ENCODE data around the gene RRP8.
A peak's percentile ranks its signal among the peaks of the same experiment; 100 is the strongest.

RRP8 gene

GRCh38 chr11:6635082-6635932 is 31.9 kb upstream of the RRP8 start:
- no peak overlapping the region for H3K4me3 ChIP-seq
- TF ChIP-seq POLR2AphosphoS5 (IDR thresholded peaks at IDR 0.05; ENCODE audit: borderline replicate concordance, low read depth, low read length) (no peak), EZH2 (IDR thresholded peaks at IDR 0.05) (no peak), FOXP2 (optimal IDR thresholded peaks at IDR 0.05; ENCODE audit: control extremely low read depth, extremely low read length, insufficient read depth) (no peak)
- H3K27ac ChIP-seq: peak overlapping the region; percentile 5; the same call in 1 of the 2 replicates
- peaks cover 84% of the 10 kb centered on the region for H3K36me3 ChIP-seq (ENCODE audit: insufficient read depth, low read length)
- no peak for DNase-seq (ENCODE audit: low read depth, low spot score)
- H3K9me3 ChIP-seq (ENCODE audit: low read depth, low read length): no peaks in the 10 kb centered on the region
- H3K9ac ChIP-seq (ENCODE audit: insufficient read length): no peak overlapping the region

- no peak overlapping the region for H3K4me3 ChIP-seq
- H3K9ac ChIP-seq (ENCODE audit: insufficient read length): no peak overlapping the region
- no peaks in the 10 kb centered on the region for H3K9me3 ChIP-seq (ENCODE audit: low read depth, low read length)
- TF ChIP-seq FOXP2 (optimal IDR thresholded peaks at IDR 0.05; ENCODE audit: control extremely low read depth, extremely low read length, insufficient read depth): no peak
- TF ChIP-seq POLR2AphosphoS5 (IDR thresholded peaks at IDR 0.05; ENCODE audit: borderline replicate concordance, low read depth, low read length): no peak
- no peak for TF ChIP-seq EZH2 (IDR thresholded peaks at IDR 0.05)
- DNase-seq (ENCODE audit: low read depth, low spot score): no peak
- peaks cover 80% of the 10 kb centered on the region for H3K36me3 ChIP-seq (ENCODE audit: insufficient read depth, low read length)
- H3K27ac ChIP-seq: no peak overlapping the region
Measured at GRCh38 chr11:6634534-6634933, 31.1 kb upstream of the RRP8 start.

DNA sequence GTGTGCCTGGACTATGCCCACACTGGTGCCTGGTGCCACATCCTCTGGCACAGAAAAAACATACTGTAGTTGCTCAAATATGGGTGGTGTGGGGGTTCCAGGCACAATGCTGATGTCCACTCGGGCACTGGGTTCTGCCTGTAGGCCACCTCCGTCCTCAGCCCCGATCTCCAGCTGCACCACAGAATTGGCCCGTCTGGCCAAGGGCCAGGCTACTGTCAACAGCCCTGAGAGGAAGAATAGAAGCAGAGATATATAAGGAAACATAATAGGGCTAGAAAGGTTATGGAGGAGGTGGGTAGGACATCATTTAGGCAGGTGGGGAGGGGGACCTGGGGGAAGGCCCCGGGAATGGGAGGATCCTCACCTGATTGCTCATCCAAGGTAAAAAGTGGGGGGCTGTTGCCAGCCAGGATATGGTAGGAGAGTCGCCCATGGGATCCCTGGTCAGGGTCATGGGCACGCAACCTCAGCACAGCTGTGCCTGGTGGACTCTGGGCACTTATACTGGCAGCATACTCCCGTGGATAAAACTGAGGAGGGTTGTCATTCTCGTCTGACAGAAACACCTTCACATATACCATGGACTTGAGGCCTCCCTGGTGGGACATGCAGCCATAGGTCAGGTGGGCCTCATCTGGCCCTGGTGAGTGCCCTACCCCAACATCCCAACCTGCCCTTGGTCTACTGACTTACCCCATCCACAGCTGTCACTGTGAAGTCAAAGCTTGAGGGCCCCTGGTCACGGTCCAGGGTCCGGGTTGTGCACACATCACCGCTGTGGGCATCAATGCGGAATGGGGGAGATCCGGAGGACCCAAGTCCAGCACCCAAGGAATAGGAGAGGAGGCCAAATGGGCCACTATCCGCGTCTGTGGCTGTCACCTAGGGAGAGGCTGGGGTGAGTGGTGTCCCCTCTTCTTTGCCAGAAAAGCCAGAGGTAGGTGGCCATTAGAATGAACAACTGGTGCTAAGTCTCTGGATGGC is 30.3 kb upstream of the RRP8 start:
- DNase-seq (ENCODE audit: low read depth, low spot score): no peak
- Histone ChIP-seq H3K4me3 (no peak overlapping the region), H3K9me3 (ENCODE audit: low read depth, low read length) (no peaks in the 10 kb centered on the region), H3K36me3 (ENCODE audit: insufficient read depth, low read length) (peaks cover 81% of the 10 kb centered on the region), H3K9ac (ENCODE audit: insufficient read length) (no peak overlapping the region), H3K27ac (no peak overlapping the region)
- TF ChIP-seq EZH2 (IDR thresholded peaks at IDR 0.05): no peak
- TF ChIP-seq FOXP2 (optimal IDR thresholded peaks at IDR 0.05; ENCODE audit: control extremely low read depth, extremely low read length, insufficient read depth): no peak
- TF ChIP-seq POLR2AphosphoS5 (IDR thresholded peaks at IDR 0.05; ENCODE audit: borderline replicate concordance, low read depth, low read length): no peak

DNA sequence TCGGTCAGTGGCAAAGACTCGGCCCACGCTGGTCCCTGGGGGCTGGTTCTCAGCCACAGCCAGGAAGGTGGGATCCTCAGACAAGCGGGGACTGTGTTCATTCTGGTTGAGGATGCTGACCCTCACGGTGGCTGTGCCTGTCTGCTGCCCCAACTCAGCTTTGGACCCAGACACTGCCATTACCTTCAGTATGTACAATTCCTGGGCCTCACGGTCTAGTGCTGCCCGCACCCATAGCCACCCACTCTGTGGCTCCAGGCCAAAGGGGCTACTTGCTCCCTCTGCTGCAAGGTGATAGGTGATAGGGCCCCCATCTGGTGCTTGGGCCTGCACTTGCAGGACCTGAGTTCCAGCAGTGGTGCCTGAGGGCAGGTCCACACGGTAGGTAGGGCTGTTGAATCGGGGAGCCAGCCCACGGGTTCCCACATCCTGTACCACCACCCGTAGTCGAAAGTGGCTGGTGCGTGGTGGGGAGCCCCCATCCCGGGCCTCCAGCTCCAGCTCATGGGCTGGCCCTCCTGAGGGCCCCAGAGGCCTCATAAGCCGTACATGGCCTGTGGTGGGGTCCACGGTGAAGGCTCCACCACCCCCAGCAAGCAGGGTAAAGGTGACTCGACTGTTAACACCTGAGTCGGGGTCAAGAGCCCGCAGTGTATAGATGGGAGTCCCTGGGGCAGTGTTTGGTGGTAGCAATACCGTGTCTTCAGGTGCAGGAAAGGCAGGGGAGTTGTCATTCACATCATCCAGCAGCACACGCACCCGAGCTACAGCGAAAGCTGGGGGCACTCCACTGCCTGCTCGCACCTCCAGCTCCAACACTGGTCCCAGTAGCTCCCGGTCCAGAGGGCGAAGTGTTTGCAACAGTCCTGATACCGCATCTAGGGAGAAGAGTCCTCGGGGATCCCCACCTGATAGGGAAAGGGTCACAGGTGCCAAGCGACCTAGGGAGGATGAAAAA is 29.0 kb upstream of the RRP8 start:
- Histone ChIP-seq H3K4me3 (no peak overlapping the region), H3K9ac (ENCODE audit: insufficient read length) (no peak overlapping the region), H3K27ac (no peak overlapping the region), H3K36me3 (ENCODE audit: insufficient read depth, low read length) (peaks cover 84% of the 10 kb centered on the region), H3K9me3 (ENCODE audit: low read depth, low read length) (no peaks in the 10 kb centered on the region)
- DNase-seq (ENCODE audit: low read depth, low spot score): no peak
- no peak for TF ChIP-seq POLR2AphosphoS5 (IDR thresholded peaks at IDR 0.05; ENCODE audit: borderline replicate concordance, low read depth, low read length)
- no peak for TF ChIP-seq FOXP2 (optimal IDR thresholded peaks at IDR 0.05; ENCODE audit: control extremely low read depth, extremely low read length, insufficient read depth)
- TF ChIP-seq EZH2 (IDR thresholded peaks at IDR 0.05): no peak

DNA sequence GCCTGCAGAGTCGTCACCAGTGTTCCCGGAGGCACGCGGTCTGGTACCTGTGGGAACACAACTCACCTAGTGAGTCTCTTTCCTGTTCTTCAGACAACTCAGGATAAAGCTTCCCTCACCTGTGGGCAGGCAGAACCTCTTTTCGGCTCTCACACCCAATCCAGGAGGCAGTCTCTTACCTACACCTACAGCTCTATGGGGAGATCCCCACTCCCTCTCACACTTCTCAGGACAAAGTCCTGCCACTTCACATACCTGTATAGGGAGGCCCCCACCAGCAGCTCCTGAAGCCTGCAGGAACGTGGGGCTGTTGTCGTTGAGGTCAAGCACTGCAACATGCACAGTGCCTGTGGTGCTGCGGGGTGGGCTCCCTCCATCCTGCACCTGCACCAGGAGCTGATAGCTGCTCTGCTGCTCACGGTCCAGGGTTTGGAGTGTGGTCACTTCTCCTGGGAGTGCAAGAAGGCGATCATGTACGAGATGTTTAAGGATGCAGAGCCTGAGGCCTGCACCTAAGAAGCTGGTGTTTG is 28.0 kb upstream of the RRP8 start:
- Histone ChIP-seq H3K4me3 (no peak overlapping the region), H3K9ac (ENCODE audit: insufficient read length) (no peak overlapping the region), H3K36me3 (ENCODE audit: insufficient read depth, low read length) (peaks cover 85% of the 10 kb centered on the region), H3K27ac (no peak overlapping the region), H3K9me3 (ENCODE audit: low read depth, low read length) (no peaks in the 10 kb centered on the region)
- TF ChIP-seq EZH2 (IDR thresholded peaks at IDR 0.05): no peak
- TF ChIP-seq FOXP2 (optimal IDR thresholded peaks at IDR 0.05; ENCODE audit: control extremely low read depth, extremely low read length, insufficient read depth): no peak
- no peak for TF ChIP-seq POLR2AphosphoS5 (IDR thresholded peaks at IDR 0.05; ENCODE audit: borderline replicate concordance, low read depth, low read length)
- no peak for DNase-seq (ENCODE audit: low read depth, low spot score)

DNA sequence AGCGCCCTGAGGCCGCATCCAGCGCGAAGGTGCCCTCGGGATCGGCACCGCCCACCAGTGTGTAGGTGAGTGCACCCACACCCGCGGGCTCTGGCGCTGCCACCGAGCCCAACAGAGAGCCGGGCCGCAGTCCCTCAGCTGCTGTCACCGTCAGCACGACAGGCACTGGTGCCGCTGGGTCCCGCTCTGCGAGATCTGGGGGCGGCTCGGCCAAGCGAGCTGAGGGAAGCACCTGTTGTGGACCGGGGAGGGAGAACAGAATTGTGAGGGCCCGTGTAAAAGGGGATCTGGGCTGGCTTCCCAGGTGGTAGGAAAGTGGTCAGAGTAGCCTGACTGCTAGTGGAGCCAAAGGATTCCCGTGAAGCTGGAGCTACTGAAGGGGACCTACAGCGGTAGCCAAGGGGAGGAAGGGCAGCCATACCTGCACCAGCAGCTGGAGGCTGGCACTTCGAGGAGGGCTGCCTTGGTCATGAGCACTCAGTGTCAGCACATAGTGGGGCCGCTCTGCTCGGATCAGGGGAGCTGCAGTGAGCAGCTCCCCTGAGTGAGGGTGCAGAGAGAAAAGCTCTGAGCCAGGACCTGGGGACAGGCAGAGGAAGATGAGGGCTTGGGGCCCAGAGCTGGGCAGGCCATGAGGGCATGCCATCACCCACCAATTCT is 27.3 kb upstream of the RRP8 start:
- Histone ChIP-seq H3K36me3 (ENCODE audit: insufficient read depth, low read length) (peaks cover 89% of the 10 kb centered on the region), H3K4me3 (no peak overlapping the region), H3K9ac (ENCODE audit: insufficient read length) (no peak overlapping the region), H3K27ac (no peak overlapping the region), H3K9me3 (ENCODE audit: low read depth, low read length) (no peaks in the 10 kb centered on the region)
- TF ChIP-seq FOXP2 (optimal IDR thresholded peaks at IDR 0.05; ENCODE audit: control extremely low read depth, extremely low read length, insufficient read depth) (no peak), POLR2AphosphoS5 (IDR thresholded peaks at IDR 0.05; ENCODE audit: borderline replicate concordance, low read depth, low read length) (no peak), EZH2 (IDR thresholded peaks at IDR 0.05) (no peak)
- no peak for DNase-seq (ENCODE audit: low read depth, low spot score)
